GM23248 (cell line): ENCODE results near the gene NGDN.

ENCODE experiments used
- EZH2 ChIP-seq: fragments of 200-600 bp; sonication (generic); IDR thresholded peaks from 2 replicates; pipeline ENCODE4 v1.6.1; 2018; ENCODE audit warnings: antibody characterized with exemption, mild to moderate bottlenecking; ENCODE audit not compliant: insufficient read depth, poor library complexity, severe bottlenecking
- EZH2phosphoT487 ChIP-seq: fragments of 200-600 bp; sonication (generic); IDR thresholded peaks from 2 replicates; pipeline ENCODE4 v1.6.1; 2018; ENCODE audit warnings: antibody characterized with exemption, moderate library complexity, mild to moderate bottlenecking, low read depth; ENCODE audit not compliant: insufficient read depth

DNA sequence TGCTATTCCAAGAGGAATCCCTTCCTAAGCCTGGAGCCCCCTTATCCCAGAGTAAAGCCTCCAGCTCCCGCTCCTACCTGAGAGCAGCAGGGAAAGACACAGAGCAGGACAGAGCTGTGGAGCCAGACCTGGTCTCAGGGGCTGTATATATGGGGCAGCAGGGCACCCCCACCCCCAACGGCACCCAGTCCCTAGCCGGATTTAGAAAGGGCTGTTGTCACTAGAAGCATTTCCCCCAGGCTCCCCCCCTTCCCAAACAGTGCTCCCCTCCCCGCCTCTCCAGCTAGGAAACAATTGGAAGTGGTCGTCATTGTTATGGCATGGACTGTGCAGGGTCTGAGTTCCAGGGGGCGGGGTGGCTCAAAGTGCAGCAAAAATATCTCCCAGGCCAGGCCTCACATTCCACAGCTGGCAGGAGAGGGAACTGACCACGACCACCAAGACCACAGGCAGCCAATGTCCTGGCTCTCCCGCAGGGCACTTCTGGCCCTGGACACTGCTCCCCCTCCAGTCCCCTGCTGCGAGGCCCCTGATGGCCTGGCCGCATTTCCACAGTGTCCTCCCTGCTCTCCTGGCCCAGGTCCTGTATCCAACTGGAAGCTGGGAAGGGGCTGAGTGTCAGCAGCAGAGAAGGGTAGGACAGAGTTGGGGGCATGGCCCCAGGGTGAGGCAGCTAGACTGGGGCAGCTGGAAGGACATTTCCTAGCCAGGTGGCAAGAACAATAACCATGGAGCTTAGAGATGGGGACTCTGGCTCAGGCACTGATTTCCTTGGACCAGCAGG, 33.8 kb upstream of the NGDN start, which contains the start of gene MYH7:
- no peak for TF ChIP-seq EZH2
- no peak for TF ChIP-seq EZH2phosphoT487
